ENCODE measurements around the gene SLCO4A1. TPM values are rescaled to one million over a fixed set of nuclear protein-coding genes. Genes with fewer than 3 reads are reported as not detected.

Gene SLCO4A1
- total and polyA plus RNA-seq, 2 donors (not counting 3 experiments of a cell fraction or from before 2014, with no cell fraction given) = 1.4 to 4.1 TPM

DNA sequence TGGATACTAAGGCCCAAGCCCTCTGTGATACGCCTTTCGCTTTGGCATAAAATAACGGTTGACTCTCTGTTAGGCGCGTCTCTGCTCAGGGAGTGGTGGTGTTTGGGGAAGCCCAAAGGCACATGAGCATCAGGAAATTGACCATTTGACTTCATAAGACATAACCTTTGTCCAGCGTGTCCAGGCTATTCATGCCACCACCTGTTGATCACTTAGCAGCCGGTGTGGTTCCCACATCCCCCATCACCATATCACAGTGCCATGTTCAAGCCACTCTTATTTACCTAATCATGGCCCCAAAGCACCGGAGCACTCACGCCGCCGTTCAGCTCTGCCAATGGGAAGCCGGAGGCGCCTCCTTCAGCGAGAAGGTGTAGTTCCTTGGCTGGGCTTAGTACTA, 27.9 kb downstream of the SLCO4A1 start:
- ChIA-PET CTCF (interaction anchor here (1.0 to 9.2 kb wide), 7 partner anchors 8 to 138 kb away, joined by 3 to 120 read pairs (median 5); no protein-coding TSS in a partner anchor), POLR2A (no interaction called here)
- no peaks in the 10 kb centered on the region for H3K9me1 ChIP-seq (replicated peaks; ENCODE audit: control insufficient read depth, extremely low read depth, insufficient read depth, low read length)
- FAIRE-seq = no peak
- H3K4me1 ChIP-seq (ENCODE audit: control insufficient read depth, extremely low read depth, insufficient read depth, low read length) = peaks cover 13% of the 10 kb centered on the region
- no peak for DNase-seq (ENCODE audit: low read depth, low spot score)
- no peak overlapping the region for H2AFZ ChIP-seq (ENCODE audit: low read depth, low read length)
- no TSS peak for BruUV-seq (replicated peaks)
- H3K79me2 ChIP-seq (ENCODE audit: control insufficient read depth, insufficient read depth, low read length) = no peaks in the 10 kb centered on the region
- H3K36me3 ChIP-seq (ENCODE audit: control insufficient read depth in 2 of 2, extremely low read depth in 1 of 2, insufficient read depth in 2 of 2, low read length in 2 of 2) = no peaks in the 10 kb centered on the region
- no peak overlapping the region for H3K9ac ChIP-seq (replicated peaks; ENCODE audit: extremely low read depth, insufficient read depth, low read length)
- H3K4me3 ChIP-seq (replicated peaks in 1 of 3; ENCODE audit: insufficient read depth in 1 of 3, low read depth in 1 of 3, low read length in 3 of 3) = no peak overlapping the region
- H4K20me1 ChIP-seq (replicated peaks; ENCODE audit: control insufficient read depth, extremely low read depth, insufficient read depth, low read length) = no peaks in the 10 kb centered on the region
- intact Hi-C loops (cut with micrococcal nuclease) = no loop called here
- no peaks in the 10 kb centered on the region for H3K9me3 ChIP-seq (replicated peaks; ENCODE audit: control insufficient read depth, insufficient read depth, low read length)
- no peak overlapping the region for H3K27ac ChIP-seq (ENCODE audit: insufficient read depth, low read depth, low read length)
- no peak overlapping the region for H3K4me2 ChIP-seq (ENCODE audit: insufficient read depth, low read length)
- no peak for TF ChIP-seq CTCF (IDR thresholded peaks at IDR 0.05; ENCODE audit: extremely low read depth in 1 of 2, insufficient read depth in 1 of 2, low read depth in 1 of 2, low read length in 2 of 2)
- TF ChIP-seq, protein P1, sequence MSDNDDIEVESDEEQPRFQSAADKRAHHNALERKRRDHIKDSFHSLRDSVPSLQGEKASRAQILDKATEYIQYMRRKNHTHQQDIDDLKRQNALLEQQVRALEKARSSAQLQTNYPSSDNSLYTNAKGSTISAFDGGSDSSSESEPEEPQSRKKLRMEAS (IDR thresholded peaks at IDR 0.05; ENCODE audit: insufficient read depth, insufficient read length) = no peak
- TF ChIP-seq POLR2AphosphoS5 (IDR thresholded peaks at IDR 0.05; ENCODE audit: insufficient read depth, low read depth, low read length) = no peak
- dilution Hi-C loops (cut with MboI; ENCODE audit: extremely low pct_ligation_motif_present, low sequenced_read_pairs) = no loop called here
- no peaks in the 10 kb centered on the region for H3K27me3 ChIP-seq (ENCODE audit: control insufficient read depth in 2 of 2, insufficient read depth in 2 of 2, low read length in 2 of 2)

- H3K4me1 ChIP-seq (ENCODE audit: control insufficient read depth, extremely low read depth, insufficient read depth, low read length) = peaks cover 13% of the 10 kb centered on the region
- no peaks in the 10 kb centered on the region for H3K79me2 ChIP-seq (ENCODE audit: control insufficient read depth, insufficient read depth, low read length)
- H3K27me3 ChIP-seq (ENCODE audit: control insufficient read depth in 2 of 2, insufficient read depth in 2 of 2, low read length in 2 of 2) = no peaks in the 10 kb centered on the region
- no peak overlapping the region for H3K27ac ChIP-seq (ENCODE audit: insufficient read depth, low read depth, low read length)
- H4K20me1 ChIP-seq (replicated peaks; ENCODE audit: control insufficient read depth, extremely low read depth, insufficient read depth, low read length) = no peaks in the 10 kb centered on the region
- H3K9ac ChIP-seq (replicated peaks; ENCODE audit: extremely low read depth, insufficient read depth, low read length) = no peak overlapping the region
- no TSS peak for BruUV-seq (replicated peaks)
- dilution Hi-C loops (cut with MboI; ENCODE audit: extremely low pct_ligation_motif_present, low sequenced_read_pairs) (no loop called here), intact Hi-C loops (cut with micrococcal nuclease) (no loop called here)
- ChIA-PET POLR2A (no interaction called here), CTCF (interaction anchor here (1.8 to 9.2 kb wide), 2 partner anchors 11 to 121 kb away, joined by 4 to 120 read pairs; no protein-coding TSS in a partner anchor)
- no peak overlapping the region for H2AFZ ChIP-seq (ENCODE audit: low read depth, low read length)
- no peak overlapping the region for H3K4me2 ChIP-seq (ENCODE audit: insufficient read depth, low read length)
- no peaks in the 10 kb centered on the region for H3K9me1 ChIP-seq (replicated peaks; ENCODE audit: control insufficient read depth, extremely low read depth, insufficient read depth, low read length)
- no peaks in the 10 kb centered on the region for H3K36me3 ChIP-seq (ENCODE audit: control insufficient read depth in 2 of 2, extremely low read depth in 1 of 2, insufficient read depth in 2 of 2, low read length in 2 of 2)
- DNase-seq (ENCODE audit: low read depth, low spot score) = no peak
- no peaks in the 10 kb centered on the region for H3K9me3 ChIP-seq (replicated peaks; ENCODE audit: control insufficient read depth, insufficient read depth, low read length)
- TF ChIP-seq JUN (IDR thresholded peaks at IDR 0.05; ENCODE audit: borderline replicate concordance, insufficient read depth, insufficient read length, low read depth) = no peak
- no peak for TF ChIP-seq GATA2 (IDR thresholded peaks at IDR 0.05; ENCODE audit: insufficient read depth, insufficient read length, low read depth, low read length)
- TF ChIP-seq CTCF (IDR thresholded peaks at IDR 0.05; ENCODE audit: extremely low read depth in 1 of 2, insufficient read depth in 1 of 2, low read depth in 1 of 2, low read length in 2 of 2) = no peak
- TF ChIP-seq EZH2 (IDR thresholded peaks at IDR 0.05; ENCODE audit: borderline replicate concordance, low read depth, low read length, severe bottlenecking) = no peak
- no peak for TF ChIP-seq POLR2A (IDR thresholded peaks at IDR 0.05; ENCODE audit: low read depth, low read length)
- TF ChIP-seq FOS (IDR thresholded peaks at IDR 0.05; ENCODE audit: borderline replicate concordance, insufficient read depth, low read length) = no peak
- TF ChIP-seq, protein P1 (IDR thresholded peaks at IDR 0.05; ENCODE audit: insufficient read depth, insufficient read length) = no peak
- no peak for TF ChIP-seq MYC (IDR thresholded peaks at IDR 0.05; ENCODE audit: low read depth, low read length)
- TF ChIP-seq POLR2AphosphoS5 (IDR thresholded peaks at IDR 0.05; ENCODE audit: insufficient read depth, low read depth, low read length) = no peak
- no peak overlapping the region for H3K4me3 ChIP-seq (replicated peaks in 1 of 3; ENCODE audit: insufficient read depth in 1 of 3, low read depth in 1 of 3, low read length in 3 of 3)
- no peak for FAIRE-seq
Measured at GRCh38 chr20:62670998-62671397, 28.7 kb downstream of the SLCO4A1 start.
